Type B pancreatic cell (in vitro differentiated cells): ENCODE data around the gene ITGAE. TPM values are rescaled to one million over a fixed set of nuclear protein-coding genes. Genes with fewer than 3 reads are reported as not detected.
"Not testable (repeated sequence)": the region's sequence is repeated elsewhere in the genome, so short reads cannot be mapped to it uniquely, and the experiment has no call there.

ENCODE experiments used
- DNase-seq: peaks from one replicate; pipeline ENCODE4 v3.0.0; 2021; ENCODE audit warnings: mixed read lengths; ENCODE audit not compliant: unreplicated experiment; ENCODE audit errors: extremely low spot score
- H3K27ac Mint-ChIP-seq: 2 replicates; pipeline ENCODE4 v1.8.0; 2021; ENCODE audit warnings: mild to moderate bottlenecking, mixed read lengths
- H3K27me3 Mint-ChIP-seq: 2 replicates; pipeline ENCODE4 v1.8.0; 2021; ENCODE audit warnings: mixed read lengths
- H3K36me3 Mint-ChIP-seq: 2 replicates; pipeline ENCODE4 v1.8.0; 2021; ENCODE audit warnings: mixed read lengths
- H3K4me1 Mint-ChIP-seq: one replicate; pipeline ENCODE4 v1.8.0; 2021; ENCODE audit warnings: mixed read lengths; ENCODE audit not compliant: unreplicated experiment
- H3K4me3 Mint-ChIP-seq: 2 replicates; pipeline ENCODE4 v1.8.0; 2021; ENCODE audit warnings: mild to moderate bottlenecking, mixed read lengths
- H3K9me3 Mint-ChIP-seq: 2 replicates; pipeline ENCODE4 v1.8.0; 2021; ENCODE audit warnings: mixed read lengths
- CTCF ChIP-seq: fragments of 200-600 bp; sonication (generic); conservative IDR thresholded peaks from 2 replicates; pipeline ENCODE4 v1.5.0; 2021; ENCODE audit warnings: antibody characterized with exemption, mild to moderate bottlenecking
- total RNA-seq: library from RNA; stranded (reverse); gene quantifications from 2 replicates; pipeline ENCODE4 v1.2.1, GENCODE V29; 2021; ENCODE audit warnings: low replicate concordance

The ITGAE gene
- total RNA-seq, 1 donor from 2014 or later = 28.8 TPM

- no peak for TF ChIP-seq CTCF
- Mint-ChIP-seq H3K4me1 (no peaks in the 10 kb centered on the region), H3K27ac (no peak overlapping the region), H3K4me3 (no peak overlapping the region), H3K27me3 (no peaks in the 10 kb centered on the region), H3K9me3 (peaks cover 7% of the 10 kb centered on the region), H3K36me3 (no peaks in the 10 kb centered on the region)
- DNase-seq = no peak
Observed at GRCh38 chr17:3704931-3705717, 95.9 kb downstream of the ITGAE start.

DNA sequence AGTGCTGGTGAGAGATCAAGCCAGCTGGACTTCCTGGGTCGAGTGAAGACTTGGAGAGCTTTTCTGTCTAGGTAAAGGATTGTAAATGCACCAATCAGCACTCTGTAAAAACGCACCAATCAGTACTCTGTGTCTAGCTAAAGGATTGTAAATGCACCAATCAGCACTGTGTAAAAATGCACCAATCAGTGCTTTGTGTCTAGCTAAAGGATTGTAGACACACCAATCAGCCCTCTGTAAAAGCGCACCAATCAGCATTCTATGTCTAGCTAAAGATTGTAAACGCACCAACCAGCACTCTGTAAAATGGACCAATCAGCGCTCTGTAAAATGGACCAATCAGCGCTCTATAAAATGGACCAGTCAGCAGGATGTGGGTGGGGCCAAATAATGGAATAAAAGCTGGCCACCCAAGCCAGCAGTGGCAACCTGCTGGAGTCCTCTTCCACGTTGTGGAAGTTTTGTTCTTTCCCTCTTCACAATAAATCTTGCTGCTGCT is 98.9 kb downstream of the ITGAE start:
- H3K4me3 Mint-ChIP-seq, H3K27ac Mint-ChIP-seq, H3K4me1 Mint-ChIP-seq, H3K9me3 Mint-ChIP-seq, H3K36me3 Mint-ChIP-seq, DNase-seq: not testable (repeated sequence)
- peaks cover 20% of the 10 kb centered on the region for H3K27me3 Mint-ChIP-seq

DNA sequence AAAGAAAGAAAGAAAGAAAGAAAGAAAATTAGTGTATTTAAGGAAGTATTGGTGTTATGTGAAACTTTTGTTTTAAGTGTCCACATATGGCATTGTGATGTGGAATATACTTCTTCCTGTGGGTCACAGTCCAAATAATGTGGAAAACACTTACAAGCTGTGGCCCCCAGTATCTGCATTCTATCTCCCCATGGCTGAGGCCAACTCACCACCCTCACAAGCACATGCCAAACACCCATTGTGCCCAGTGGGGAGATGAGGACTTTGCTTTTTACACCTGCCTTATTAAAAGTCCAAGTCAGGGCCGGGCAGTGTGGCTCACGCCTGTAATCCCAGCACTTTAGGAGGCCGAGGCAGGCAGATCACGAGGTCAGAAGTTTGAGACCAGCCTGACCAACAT is 101.0 kb downstream of the ITGAE start:
- Mint-ChIP-seq H3K9me3 (peaks cover 7% of the 10 kb centered on the region), H3K27me3 (peaks cover 37% of the 10 kb centered on the region), H3K4me3 (no peak overlapping the region), H3K27ac (no peak overlapping the region), H3K4me1 (no peaks in the 10 kb centered on the region), H3K36me3 (no peaks in the 10 kb centered on the region)
- DNase-seq = no peak
- TF ChIP-seq CTCF = no peak

GRCh38 chr17:3698139-3698538 is 102.8 kb downstream of the ITGAE start:
- Mint-ChIP-seq H3K36me3 (no peaks in the 10 kb centered on the region), H3K27ac (no peak overlapping the region), H3K9me3 (peaks cover 7% of the 10 kb centered on the region), H3K27me3 (peaks cover 53% of the 10 kb centered on the region), H3K4me1 (no peaks in the 10 kb centered on the region), H3K4me3 (no peak overlapping the region)
- TF ChIP-seq CTCF = no peak
- no peak for DNase-seq

GRCh38 chr17:3697103-3697476 is 103.9 kb downstream of the ITGAE start:
- no peaks in the 10 kb centered on the region for H3K4me1 Mint-ChIP-seq
- H3K9me3 Mint-ChIP-seq = no peaks in the 10 kb centered on the region
- peaks cover 61% of the 10 kb centered on the region for H3K27me3 Mint-ChIP-seq
- no peak for DNase-seq
- H3K27ac Mint-ChIP-seq = no peak overlapping the region
- no peaks in the 10 kb centered on the region for H3K36me3 Mint-ChIP-seq
- no peak for TF ChIP-seq CTCF
- no peak overlapping the region for H3K4me3 Mint-ChIP-seq

- DNase-seq = no peak
- Mint-ChIP-seq H3K4me3 (peak within 1 kb of the TSS; percentile 80), H3K27ac (no peak within 1 kb of the TSS), H3K9me3 (no peaks in the 10 kb centered on the region), H3K4me1 (no peaks in the 10 kb centered on the region), H3K36me3 (no peaks in the 10 kb centered on the region), H3K27me3 (peaks cover 66% of the 10 kb centered on the region)
- no peak for TF ChIP-seq CTCF
Observed at GRCh38 chr17:3695723-3696411, 105.1 kb downstream of the ITGAE start, which contains the start of gene P2RX5. Gene P2RX5, minus strand, starts transcription at chr17:3696155. Its CDS starts 150 bp downstream, at chr17:3696005.
